Liver (tissue), 3 donors: ENCODE measurements around the gene ADAMTS14.

Experiments
- FOXA1 ChIP-seq: IDR thresholded peaks from 2 replicates; pipeline ENCODE4 v1.6.1; 2016; ENCODE audit warnings: antibody characterized with exemption
- FOXA2 ChIP-seq: IDR thresholded peaks from 2 replicates; pipeline ENCODE4 v1.6.1; 2016; ENCODE audit warnings: antibody characterized with exemption
- GABPA ChIP-seq, 2 donors: IDR thresholded peaks in 1 of 2; conservative IDR thresholded peaks in 1 of 2; 2 replicates each; pipeline ENCODE4 v1.6.1; 2016; ENCODE audit warnings: antibody characterized with exemption in 2 of 2, mild to moderate bottlenecking in 1 of 2, moderate library complexity in 1 of 2
- HNF4A ChIP-seq, 2 donors: conservative IDR thresholded peaks; 2 replicates each; pipeline ENCODE4 v1.6.1; 2016; ENCODE audit warnings: antibody characterized with exemption in 2 of 2, mild to moderate bottlenecking in 2 of 2
- JUND ChIP-seq, 2 donors: IDR thresholded peaks; 2 replicates each; pipeline ENCODE4 v1.6.1; 2016; ENCODE audit warnings: antibody characterized with exemption in 2 of 2
- RAD21 ChIP-seq, 2 donors: IDR thresholded peaks; 2 replicates each; pipeline ENCODE4 v1.6.1; 2016; ENCODE audit warnings: antibody characterized with exemption in 2 of 2, mild to moderate bottlenecking in 2 of 2
- SP1 ChIP-seq: IDR thresholded peaks from 2 replicates; pipeline ENCODE4 v1.6.1; 2018; ENCODE audit warnings: antibody characterized with exemption, mild to moderate bottlenecking
- TAF1 ChIP-seq: conservative IDR thresholded peaks from 2 replicates; pipeline ENCODE4 v1.6.1; 2016; ENCODE audit warnings: antibody characterized with exemption, mild to moderate bottlenecking
- YY1 ChIP-seq: IDR thresholded peaks from 2 replicates; pipeline ENCODE4 v1.6.1; 2016; ENCODE audit warnings: antibody characterized with exemption, mild to moderate bottlenecking
- ZBTB33 ChIP-seq: IDR thresholded peaks from 2 replicates; pipeline ENCODE4 v1.6.1; 2016; ENCODE audit warnings: antibody characterized with exemption
- TF ChIP-seq, protein P1 (sequence below): fragments of 150-350 bp; IDR thresholded peaks from 2 replicates; pipeline ENCODE4 v1.5.1; 2017; ENCODE audit warnings: improper control_type of control experiment, low read depth, low read length; ENCODE audit not compliant: missing input control
- TF ChIP-seq, protein P2 (sequence below): IDR thresholded peaks from 2 replicates; pipeline ENCODE4 v1.6.1; 2016; ENCODE audit warnings: antibody characterized with exemption, mild to moderate bottlenecking
- TF ChIP-seq, protein P3 (sequence below): IDR thresholded peaks from 2 replicates; pipeline ENCODE4 v1.6.1; 2016; ENCODE audit warnings: antibody characterized with exemption
- TF ChIP-seq, protein P4 (sequence below): IDR thresholded peaks from 2 replicates; pipeline ENCODE4 v1.6.1; 2016; ENCODE audit warnings: antibody characterized with exemption
- donor health status: healthy.
- donor health status: healthy.

GRCh38 chr10:70676511-70676910 is 4.2 kb downstream of the ADAMTS14 start:
- TF ChIP-seq, protein P1, sequence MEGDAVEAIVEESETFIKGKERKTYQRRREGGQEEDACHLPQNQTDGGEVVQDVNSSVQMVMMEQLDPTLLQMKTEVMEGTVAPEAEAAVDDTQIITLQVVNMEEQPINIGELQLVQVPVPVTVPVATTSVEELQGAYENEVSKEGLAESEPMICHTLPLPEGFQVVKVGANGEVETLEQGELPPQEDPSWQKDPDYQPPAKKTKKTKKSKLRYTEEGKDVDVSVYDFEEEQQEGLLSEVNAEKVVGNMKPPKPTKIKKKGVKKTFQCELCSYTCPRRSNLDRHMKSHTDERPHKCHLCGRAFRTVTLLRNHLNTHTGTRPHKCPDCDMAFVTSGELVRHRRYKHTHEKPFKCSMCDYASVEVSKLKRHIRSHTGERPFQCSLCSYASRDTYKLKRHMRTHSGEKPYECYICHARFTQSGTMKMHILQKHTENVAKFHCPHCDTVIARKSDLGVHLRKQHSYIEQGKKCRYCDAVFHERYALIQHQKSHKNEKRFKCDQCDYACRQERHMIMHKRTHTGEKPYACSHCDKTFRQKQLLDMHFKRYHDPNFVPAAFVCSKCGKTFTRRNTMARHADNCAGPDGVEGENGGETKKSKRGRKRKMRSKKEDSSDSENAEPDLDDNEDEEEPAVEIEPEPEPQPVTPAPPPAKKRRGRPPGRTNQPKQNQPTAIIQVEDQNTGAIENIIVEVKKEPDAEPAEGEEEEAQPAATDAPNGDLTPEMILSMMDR = no peak
- TF ChIP-seq, protein P2, sequence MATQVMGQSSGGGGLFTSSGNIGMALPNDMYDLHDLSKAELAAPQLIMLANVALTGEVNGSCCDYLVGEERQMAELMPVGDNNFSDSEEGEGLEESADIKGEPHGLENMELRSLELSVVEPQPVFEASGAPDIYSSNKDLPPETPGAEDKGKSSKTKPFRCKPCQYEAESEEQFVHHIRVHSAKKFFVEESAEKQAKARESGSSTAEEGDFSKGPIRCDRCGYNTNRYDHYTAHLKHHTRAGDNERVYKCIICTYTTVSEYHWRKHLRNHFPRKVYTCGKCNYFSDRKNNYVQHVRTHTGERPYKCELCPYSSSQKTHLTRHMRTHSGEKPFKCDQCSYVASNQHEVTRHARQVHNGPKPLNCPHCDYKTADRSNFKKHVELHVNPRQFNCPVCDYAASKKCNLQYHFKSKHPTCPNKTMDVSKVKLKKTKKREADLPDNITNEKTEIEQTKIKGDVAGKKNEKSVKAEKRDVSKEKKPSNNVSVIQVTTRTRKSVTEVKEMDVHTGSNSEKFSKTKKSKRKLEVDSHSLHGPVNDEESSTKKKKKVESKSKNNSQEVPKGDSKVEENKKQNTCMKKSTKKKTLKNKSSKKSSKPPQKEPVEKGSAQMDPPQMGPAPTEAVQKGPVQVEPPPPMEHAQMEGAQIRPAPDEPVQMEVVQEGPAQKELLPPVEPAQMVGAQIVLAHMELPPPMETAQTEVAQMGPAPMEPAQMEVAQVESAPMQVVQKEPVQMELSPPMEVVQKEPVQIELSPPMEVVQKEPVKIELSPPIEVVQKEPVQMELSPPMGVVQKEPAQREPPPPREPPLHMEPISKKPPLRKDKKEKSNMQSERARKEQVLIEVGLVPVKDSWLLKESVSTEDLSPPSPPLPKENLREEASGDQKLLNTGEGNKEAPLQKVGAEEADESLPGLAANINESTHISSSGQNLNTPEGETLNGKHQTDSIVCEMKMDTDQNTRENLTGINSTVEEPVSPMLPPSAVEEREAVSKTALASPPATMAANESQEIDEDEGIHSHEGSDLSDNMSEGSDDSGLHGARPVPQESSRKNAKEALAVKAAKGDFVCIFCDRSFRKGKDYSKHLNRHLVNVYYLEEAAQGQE = no peak
- TF ChIP-seq, protein P3, sequence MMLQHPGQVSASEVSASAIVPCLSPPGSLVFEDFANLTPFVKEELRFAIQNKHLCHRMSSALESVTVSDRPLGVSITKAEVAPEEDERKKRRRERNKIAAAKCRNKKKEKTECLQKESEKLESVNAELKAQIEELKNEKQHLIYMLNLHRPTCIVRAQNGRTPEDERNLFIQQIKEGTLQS = no peak
- TF ChIP-seq HNF4A (conservative IDR thresholded peaks at IDR 0.05) (no peak), TAF1 (no peak), FOXA1 (no peak), GABPA (IDR thresholded peaks at IDR 0.05 in 1 of 2, conservative IDR thresholded peaks at IDR 0.05 in 1 of 2) (no peak), JUND (IDR thresholded peaks at IDR 0.05) (no peak), ZBTB33 (no peak), YY1 (no peak), RAD21 (IDR thresholded peaks at IDR 0.05) (no peak), SP1 (no peak), FOXA2 (no peak)
- TF ChIP-seq, protein P4, sequence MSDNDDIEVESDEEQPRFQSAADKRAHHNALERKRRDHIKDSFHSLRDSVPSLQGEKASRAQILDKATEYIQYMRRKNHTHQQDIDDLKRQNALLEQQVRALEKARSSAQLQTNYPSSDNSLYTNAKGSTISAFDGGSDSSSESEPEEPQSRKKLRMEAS = no peak
